HEK293 (cell line): Measurements from ENCODE around the gene IMP3.

Experiments used
- CTCF ChIA-PET: fragments of 350-600 bp; formaldehyde crosslinking; extraction: SDS; loops from one replicate; lab custom pipeline; 2021; ENCODE audit warnings: antibody characterized with exemption; lab: Yijun Ruan, JAX
- POLR2A ChIA-PET: fragments of 300-600 bp; formaldehyde crosslinking; extraction: SDS; loops from one replicate; lab custom pipeline; 2020; ENCODE audit warnings: antibody characterized with exemption, inconsistent platforms; lab: Yijun Ruan, JAX
- H3K27ac ChIP-seq: fragments of 200-500 bp; sonication (Bioruptor generic); 2 replicates; pipeline ENCODE4 v1.5.1; 2014; ENCODE audit warnings: low read depth, low read length, control low read depth, inconsistent platforms; ENCODE audit errors: extremely low read depth
- H3K36me3 ChIP-seq, 2 experiments: fragments of 200-500 bp in 1 of 2; sonication (Bioruptor generic) in 1 of 2; 1 replicate in 1 of 2; 2 replicates in 1 of 2; pipeline ENCODE4 v1.5.1; 2014 to 2017; ENCODE audit warnings: inconsistent platforms in 2 of 2, low read length in 2 of 2; ENCODE audit not compliant: control insufficient read depth in 2 of 2, insufficient read depth in 1 of 2
- H3K4me1 ChIP-seq: fragments of 200-500 bp; sonication (Bioruptor generic); 2 replicates; pipeline ENCODE4 v1.5.1; 2014; ENCODE audit warnings: mild to moderate bottlenecking, low read length, inconsistent platforms; ENCODE audit not compliant: control insufficient read depth, insufficient read depth
- H3K4me3 ChIP-seq: 2 replicates; pipeline ENCODE4 v1.5.1; 2011; ENCODE audit warnings: low read depth, mild to moderate bottlenecking, control low read depth, low read length, moderate library complexity
- H3K9me3 ChIP-seq: fragments of 200-500 bp; sonication (Bioruptor generic); 2 replicates; pipeline ENCODE4 v1.5.1; 2014; ENCODE audit warnings: low read depth, low read length, inconsistent platforms; ENCODE audit not compliant: control insufficient read depth, insufficient read depth
- KLF7 ChIP-seq: fragments of 450-650 bp; formaldehyde crosslinking; IDR thresholded peaks from 2 replicates; pipeline ENCODE4 v1.5.1; 2016; ENCODE audit warnings: missing biosample characterization, missing genetic modification characterization, borderline replicate concordance
- RBAK ChIP-seq: fragments of 450-650 bp; formaldehyde crosslinking; IDR thresholded peaks from 2 replicates; pipeline ENCODE4 v1.5.1; 2016; ENCODE audit warnings: missing biosample characterization, missing genetic modification characterization
- SCRT1 ChIP-seq: fragments of 450-650 bp; formaldehyde crosslinking; IDR thresholded peaks from 2 replicates; pipeline ENCODE4 v1.5.1; 2016; ENCODE audit warnings: missing biosample characterization, missing genetic modification characterization, borderline replicate concordance
- SETDB1 ChIP-seq: IDR thresholded peaks from one replicate; pipeline ENCODE4 v1.6.1; 2017; ENCODE audit warnings: mild to moderate bottlenecking, low read length, moderate library complexity, mixed read lengths; ENCODE audit not compliant: insufficient read length
- YY2 ChIP-seq: fragments of 450-650 bp; formaldehyde crosslinking; IDR thresholded peaks from 2 replicates; pipeline ENCODE4 v1.5.1; 2016; ENCODE audit warnings: missing biosample characterization, missing genetic modification characterization
- ZFHX2 ChIP-seq: fragments of 450-650 bp; formaldehyde crosslinking; conservative IDR thresholded peaks from 2 replicates; pipeline ENCODE4 v1.5.1; 2016; ENCODE audit warnings: missing biosample characterization, missing genetic modification characterization
- ZFP41 ChIP-seq: fragments of 450-650 bp; formaldehyde crosslinking; IDR thresholded peaks from 2 replicates; pipeline ENCODE4 v1.5.1; 2016; ENCODE audit warnings: missing biosample characterization, missing genetic modification characterization, borderline replicate concordance
- ZIC2 ChIP-seq: fragments of 450-650 bp; formaldehyde crosslinking; IDR thresholded peaks from 2 replicates; pipeline ENCODE4 v1.5.1; 2016; ENCODE audit warnings: missing biosample characterization, missing genetic modification characterization
- ZNF140 ChIP-seq: fragments of 450-650 bp; formaldehyde crosslinking; IDR thresholded peaks from 2 replicates; pipeline ENCODE4 v1.5.1; 2016; ENCODE audit warnings: missing biosample characterization, missing genetic modification characterization
- ZNF146 ChIP-seq: fragments of 450-650 bp; formaldehyde crosslinking; IDR thresholded peaks from 2 replicates; pipeline ENCODE4 v1.5.1; 2016; ENCODE audit warnings: missing biosample characterization, missing genetic modification characterization
- ZNF248 ChIP-seq: fragments of 450-650 bp; formaldehyde crosslinking; IDR thresholded peaks from 2 replicates; pipeline ENCODE4 v1.5.1; 2017; ENCODE audit warnings: missing biosample characterization, missing genetic modification characterization
- ZNF423 ChIP-seq: fragments of 450-650 bp; formaldehyde crosslinking; IDR thresholded peaks from 2 replicates; pipeline ENCODE4 v1.5.1; 2016; ENCODE audit warnings: missing biosample characterization, missing genetic modification characterization
- ZNF473 ChIP-seq: fragments of 450-650 bp; formaldehyde crosslinking; IDR thresholded peaks from 2 replicates; pipeline ENCODE4 v1.5.1; 2017; ENCODE audit warnings: missing biosample characterization, missing genetic modification characterization
- ZNF530 ChIP-seq: fragments of 450-650 bp; formaldehyde crosslinking; IDR thresholded peaks from 2 replicates; pipeline ENCODE4 v1.5.1; 2016; ENCODE audit warnings: low read depth, missing biosample characterization, missing genetic modification characterization
- ZNF549 ChIP-seq: fragments of 450-650 bp; IDR thresholded peaks from 2 replicates; pipeline ENCODE4 v1.5.1; 2018; ENCODE audit warnings: missing biosample characterization, missing genetic modification characterization, mild to moderate bottlenecking, inconsistent platforms, moderate library complexity
- ZNF571 ChIP-seq: fragments of 450-650 bp; formaldehyde crosslinking; IDR thresholded peaks from 2 replicates; pipeline ENCODE4 v1.5.0; 2017; ENCODE audit warnings: missing biosample characterization, missing genetic modification characterization
- ZNF621 ChIP-seq: fragments of 450-650 bp; formaldehyde crosslinking; IDR thresholded peaks from 2 replicates; pipeline ENCODE4 v1.5.1; 2017; ENCODE audit warnings: missing biosample characterization, missing genetic modification characterization
- ZNF623 ChIP-seq: fragments of 450-650 bp; formaldehyde crosslinking; IDR thresholded peaks from 2 replicates; pipeline ENCODE4 v1.5.1; 2016; ENCODE audit warnings: missing biosample characterization, missing genetic modification characterization
- ZNF768 ChIP-seq: fragments of 450-650 bp; formaldehyde crosslinking; IDR thresholded peaks from 2 replicates; pipeline ENCODE4 v1.5.1; 2018; ENCODE audit warnings: missing biosample characterization, mild to moderate bottlenecking, missing genetic modification characterization
- ZSCAN30 ChIP-seq: fragments of 450-650 bp; IDR thresholded peaks from 2 replicates; pipeline ENCODE4 v1.5.1; 2018; ENCODE audit warnings: missing biosample characterization, mild to moderate bottlenecking, missing genetic modification characterization, moderate library complexity
- TF ChIP-seq, protein P1 (sequence below): fragments of 450-650 bp; formaldehyde crosslinking; IDR thresholded peaks from 2 replicates; pipeline ENCODE4 v1.5.1; 2017; ENCODE audit warnings: missing biosample characterization, missing genetic modification characterization
- TF ChIP-seq, protein P2 (sequence below): fragments of 450-650 bp; formaldehyde crosslinking; IDR thresholded peaks from 2 replicates; pipeline ENCODE4 v1.5.1; 2016; ENCODE audit warnings: missing biosample characterization, missing genetic modification characterization

Gene IMP3

DNA sequence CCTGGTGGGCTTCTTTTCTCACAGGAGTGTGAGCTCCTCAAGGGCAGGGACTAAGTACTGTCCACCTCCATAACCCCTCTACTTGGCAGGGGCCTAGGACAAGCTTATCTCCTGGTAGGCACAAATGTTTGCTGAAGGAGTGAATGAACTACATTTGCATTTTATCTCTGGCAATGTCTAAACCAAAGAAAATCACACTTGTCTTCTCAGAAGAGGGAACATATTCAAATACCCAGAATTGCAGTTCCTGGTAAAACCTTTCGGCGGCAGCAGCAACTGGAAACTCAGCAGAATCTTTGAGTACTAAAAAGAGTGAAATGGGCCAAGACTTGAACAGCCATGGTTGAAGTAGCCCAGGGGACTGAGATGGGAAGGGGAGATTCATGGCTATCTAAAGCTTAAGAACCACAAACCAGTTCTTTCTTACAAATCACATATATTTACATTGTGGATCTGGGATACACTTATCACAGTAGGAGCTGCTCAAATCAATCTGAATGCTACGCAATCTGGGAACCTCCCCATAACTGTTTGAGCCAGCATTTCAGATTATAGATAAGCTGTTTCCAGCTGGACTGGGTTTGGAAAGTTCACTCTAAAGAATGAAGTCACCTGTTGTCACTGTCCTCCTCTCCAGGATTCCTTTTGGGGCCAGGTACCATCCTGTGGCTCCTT is 42.2 kb downstream of the IMP3 start:
- ChIA-PET POLR2A (interaction anchor here (1.3 to 1.6 kb wide), 2 partner anchors 19 to 42 kb away, joined by 3 to 4 read pairs; partner anchors contain the start of genes IMP3 and PTPN9), CTCF (interaction anchor here (0.5 to 2.0 kb wide), 9 partner anchors 9 to 210 kb away, joined by 3 to 9 read pairs (median 5); no protein-coding TSS in a partner anchor)
- no peak for TF ChIP-seq YY2 (tag by site-specific recombination)
- TF ChIP-seq ZNF146 (tag by site-specific recombination), result no peak
- no peak for TF ChIP-seq ZSCAN30 (tag by site-specific recombination)
- TF ChIP-seq, protein P1, sequence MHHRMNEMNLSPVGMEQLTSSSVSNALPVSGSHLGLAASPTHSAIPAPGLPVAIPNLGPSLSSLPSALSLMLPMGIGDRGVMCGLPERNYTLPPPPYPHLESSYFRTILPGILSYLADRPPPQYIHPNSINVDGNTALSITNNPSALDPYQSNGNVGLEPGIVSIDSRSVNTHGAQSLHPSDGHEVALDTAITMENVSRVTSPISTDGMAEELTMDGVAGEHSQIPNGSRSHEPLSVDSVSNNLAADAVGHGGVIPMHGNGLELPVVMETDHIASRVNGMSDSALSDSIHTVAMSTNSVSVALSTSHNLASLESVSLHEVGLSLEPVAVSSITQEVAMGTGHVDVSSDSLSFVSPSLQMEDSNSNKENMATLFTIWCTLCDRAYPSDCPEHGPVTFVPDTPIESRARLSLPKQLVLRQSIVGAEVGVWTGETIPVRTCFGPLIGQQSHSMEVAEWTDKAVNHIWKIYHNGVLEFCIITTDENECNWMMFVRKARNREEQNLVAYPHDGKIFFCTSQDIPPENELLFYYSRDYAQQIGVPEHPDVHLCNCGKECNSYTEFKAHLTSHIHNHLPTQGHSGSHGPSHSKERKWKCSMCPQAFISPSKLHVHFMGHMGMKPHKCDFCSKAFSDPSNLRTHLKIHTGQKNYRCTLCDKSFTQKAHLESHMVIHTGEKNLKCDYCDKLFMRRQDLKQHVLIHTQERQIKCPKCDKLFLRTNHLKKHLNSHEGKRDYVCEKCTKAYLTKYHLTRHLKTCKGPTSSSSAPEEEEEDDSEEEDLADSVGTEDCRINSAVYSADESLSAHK (tag by site-specific recombination), result no peak
- no peak for TF ChIP-seq ZNF530 (tag by site-specific recombination)
- TF ChIP-seq ZNF623 (tag by site-specific recombination), result no peak
- TF ChIP-seq ZNF549, result no peak
- H3K9me3 ChIP-seq, result no peaks in the 10 kb centered on the region
- H3K36me3 ChIP-seq, result peaks cover 38 to 60% of the 10 kb centered on the region in 2 experiments
- no peak overlapping the region; the same call in 1 of the 2 replicates for H3K27ac ChIP-seq
- H3K4me3 ChIP-seq, result no peak overlapping the region
- H3K4me1 ChIP-seq, result no peaks in the 10 kb centered on the region

DNA sequence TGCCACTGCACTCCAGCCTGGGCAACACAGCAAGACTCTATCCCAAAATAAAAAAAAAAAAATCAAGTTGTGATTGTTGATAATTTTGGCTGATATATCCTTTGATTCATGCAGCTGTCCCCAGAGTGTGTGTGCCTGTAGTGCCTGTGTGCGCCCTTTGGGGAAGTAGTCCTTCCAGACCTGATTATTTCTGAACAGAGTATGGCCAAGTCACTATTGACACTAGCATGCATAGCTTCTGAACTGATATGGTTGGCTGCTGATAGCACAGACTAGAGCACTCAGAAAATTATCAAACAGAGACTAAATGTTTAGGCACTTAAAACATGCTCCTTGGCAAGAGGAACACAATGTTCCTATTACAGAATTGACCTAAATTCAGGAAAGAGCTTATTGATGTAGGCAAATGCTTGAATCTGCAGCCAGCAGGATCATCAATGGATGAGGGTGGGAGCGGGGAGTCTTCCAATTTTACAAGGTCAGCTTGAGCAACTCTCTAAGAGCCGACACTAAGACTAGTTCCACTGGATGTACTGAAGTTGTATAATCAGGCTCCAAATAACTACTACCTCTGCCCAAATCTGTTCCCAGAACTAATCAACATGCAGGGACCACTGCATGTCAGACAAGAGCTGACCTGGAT is 43.2 kb downstream of the IMP3 start:
- POLR2A ChIA-PET, result interaction anchor here (1.3 to 1.6 kb wide), 2 partner anchors 18 to 43 kb away, joined by 3 to 4 read pairs; partner anchors contain the start of genes IMP3 and PTPN9
- CTCF ChIA-PET, result interaction anchor here (0.7 to 2.0 kb wide), 5 partner anchors 15 to 88 kb away, joined by 3 to 9 read pairs (median 5); no protein-coding TSS in a partner anchor

DNA sequence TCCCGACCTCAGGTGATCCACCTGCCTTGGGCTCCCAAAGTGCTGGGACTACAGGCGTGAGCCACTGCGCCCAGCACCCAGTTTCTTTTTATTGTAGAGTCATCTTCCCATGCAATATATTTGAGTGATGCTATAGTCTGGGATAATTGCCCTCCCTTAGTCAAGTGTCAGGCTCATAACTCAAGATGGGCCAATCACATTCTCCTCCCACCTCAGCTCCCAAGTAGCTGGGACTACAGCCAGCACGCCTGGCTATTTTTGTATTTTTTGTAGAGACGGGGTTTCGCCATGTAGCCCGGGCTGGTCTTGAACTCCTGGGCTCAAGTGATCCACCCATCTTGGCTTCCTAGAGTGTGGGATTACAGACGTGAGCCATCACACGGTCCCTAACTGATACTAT is 45.7 kb downstream of the IMP3 start:
- CTCF ChIA-PET, result no interaction called here

More for the DNA sequence above, 43.2 kb downstream of the IMP3 start:
- TF ChIP-seq ZNF768 (tag by site-specific recombination), result no peak
- no peak for TF ChIP-seq ZIC2
- no peak for TF ChIP-seq ZNF473 (tag by site-specific recombination)
- TF ChIP-seq ZFP41, result no peak
- TF ChIP-seq, protein P2, sequence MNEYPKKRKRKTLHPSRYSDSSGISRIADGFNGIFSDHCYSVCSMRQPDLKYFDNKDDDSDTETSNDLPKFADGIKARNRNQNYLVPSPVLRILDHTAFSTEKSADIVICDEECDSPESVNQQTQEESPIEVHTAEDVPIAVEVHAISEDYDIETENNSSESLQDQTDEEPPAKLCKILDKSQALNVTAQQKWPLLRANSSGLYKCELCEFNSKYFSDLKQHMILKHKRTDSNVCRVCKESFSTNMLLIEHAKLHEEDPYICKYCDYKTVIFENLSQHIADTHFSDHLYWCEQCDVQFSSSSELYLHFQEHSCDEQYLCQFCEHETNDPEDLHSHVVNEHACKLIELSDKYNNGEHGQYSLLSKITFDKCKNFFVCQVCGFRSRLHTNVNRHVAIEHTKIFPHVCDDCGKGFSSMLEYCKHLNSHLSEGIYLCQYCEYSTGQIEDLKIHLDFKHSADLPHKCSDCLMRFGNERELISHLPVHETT, result no peak
- TF ChIP-seq ZNF571 (tag by site-specific recombination), result no peak
- TF ChIP-seq SCRT1 (tag by site-specific recombination), result no peak
- no peak for TF ChIP-seq ZNF423 (tag by site-specific recombination)
- no peak for TF ChIP-seq ZNF248 (tag by site-specific recombination)
- no peak for TF ChIP-seq KLF7
- TF ChIP-seq ZFHX2 (tag by site-specific recombination), result no peak
- H3K27ac ChIP-seq, result no peak overlapping the region
- H3K4me3 ChIP-seq, result no peak overlapping the region
- H3K9me3 ChIP-seq, result no peaks in the 10 kb centered on the region
- no peaks in the 10 kb centered on the region for H3K4me1 ChIP-seq
- H3K36me3 ChIP-seq, result peaks cover 38 to 60% of the 10 kb centered on the region in 2 experiments

More for the DNA sequence above, 45.7 kb downstream of the IMP3 start:
- no peaks in the 10 kb centered on the region for H3K9me3 ChIP-seq
- POLR2A ChIA-PET, result no interaction called here
- no peak overlapping the region for H3K4me3 ChIP-seq
- TF ChIP-seq ZNF140 (tag by site-specific recombination) (no peak), SETDB1 (no peak), ZNF621 (no peak), ZNF623 (tag by site-specific recombination) (no peak), RBAK (no peak), ZNF768 (tag by site-specific recombination) (no peak)
- peaks cover 34 to 48% of the 10 kb centered on the region in 2 experiments for H3K36me3 ChIP-seq
- H3K4me1 ChIP-seq, result no peaks in the 10 kb centered on the region
- H3K27ac ChIP-seq, result no peak overlapping the region
